Uterus (tissue), 4 donors: ENCODE data around the gene WDR45B. TPM values are rescaled to one million over a fixed set of nuclear protein-coding genes. Genes with fewer than 3 reads are reported as not detected.

Experiments used
- DNase-seq, 2 donors: peaks; one replicate each; pipeline ENCODE4 v3.0.0-alpha.2; 2019 to 2020
- H3K27ac ChIP-seq, 2 donors: fragments of 200-600 bp; sonication (generic); 1 replicate in 1 of 2; 2 replicates in 1 of 2; pipeline ENCODE4 v1.5.1; 2016 to 2018
- H3K27me3 ChIP-seq, 2 donors: fragments of 200-600 bp; sonication (generic); one replicate each; pipeline ENCODE4 v1.5.1; 2018 to 2019; ENCODE audit warnings: control low read depth in 1 of 2
- H3K36me3 ChIP-seq, 2 donors: fragments of 200-600 bp; sonication (generic); one replicate each; pipeline ENCODE4 v1.5.1; 2019; ENCODE audit warnings: control low read depth in 1 of 2
- H3K4me1 ChIP-seq, 2 donors: fragments of 200-600 bp; sonication (generic); one replicate each; pipeline ENCODE4 v1.5.1; 2018 to 2019; ENCODE audit warnings: control low read depth in 1 of 2
- H3K4me3 ChIP-seq, 2 donors: fragments of 200-600 bp; sonication (generic); 1 replicate in 1 of 2; 2 replicates in 1 of 2; pipeline ENCODE4 v1.5.1; 2018 to 2019; ENCODE audit warnings: mild to moderate bottlenecking in 1 of 2
- H3K9me3 ChIP-seq, 2 donors: fragments of 200-600 bp; sonication (generic); one replicate each; pipeline ENCODE4 v1.5.1; 2019; ENCODE audit warnings: control low read depth in 1 of 2
- POLR2A ChIP-seq, 2 donors: fragments of 450-650 bp; IDR thresholded peaks; one replicate each; pipeline ENCODE4 v1.6.1; 2016; ENCODE audit warnings: antibody characterized with exemption in 2 of 2, mild to moderate bottlenecking in 1 of 2, moderate library complexity in 1 of 2
- intact Hi-C: fragments of 100-400 bp; cut with DNase I; formaldehyde crosslinking; loops from one replicate; pipeline ENCODE4 v1.15.1; 2023; ENCODE audit warnings: low total_unique reads
- total RNA-seq, 4 donors: library from RNA; depleted of rRNA in 3 of 4; stranded (reverse); fragments of >200 nt in 3 of 4; gene quantifications; one replicate each; pipeline versions ENCODE4 v1.1.0 to v1.2.4, GENCODE V29; 2014 to 2023
- TF ChIP-seq, protein P1 (sequence below), 4 experiments: fragments of 200-600 bp in 2 of 4; fragments of 450-650 bp in 2 of 4; sonication (generic) in 2 of 4; IDR thresholded peaks; one replicate each; pipeline ENCODE4 v1.5.1; 2016 to 2019; ENCODE audit warnings: antibody characterized with exemption in 4 of 4, mild to moderate bottlenecking in 2 of 4, moderate library complexity in 1 of 4
- donor health status: DM: yes; HTN: yes; CAD: no.

WDR45B gene
- total RNA-seq, 4 donors from 2014 or later, result 56.5 to 111 (median 85.4) TPM

DNA sequence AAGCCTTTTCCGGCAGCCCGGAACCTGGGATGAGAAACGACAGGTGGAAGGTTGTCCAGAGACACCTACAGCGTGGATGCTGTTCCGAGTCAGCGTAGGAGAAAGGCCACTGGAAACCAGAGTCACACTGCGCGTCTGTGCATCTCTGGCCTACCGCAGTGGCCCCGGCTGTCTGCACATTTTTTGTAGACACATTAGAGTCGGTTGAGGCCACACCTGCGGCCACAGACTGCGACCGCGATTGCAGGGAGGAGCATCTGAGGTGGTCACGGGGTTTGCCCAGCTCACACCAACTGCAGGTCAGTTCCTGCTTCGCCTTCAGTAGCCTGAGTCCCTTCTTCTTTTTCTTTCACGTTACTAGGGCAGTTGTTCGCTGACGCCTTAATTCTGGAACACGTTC lies 52.4 kb downstream of the WDR45B start:
- Histone ChIP-seq H3K9me3 (no peaks in the 10 kb centered on the region), H3K27me3 (no peaks in the 10 kb centered on the region), H3K4me3 (no peak overlapping the region), H3K4me1 (no peaks in the 10 kb centered on the region), H3K36me3 (no peaks in the 10 kb centered on the region), H3K27ac (no peak overlapping the region)
- TF ChIP-seq POLR2A (IDR thresholded peaks at IDR 0.05), result no peak
- TF ChIP-seq, protein P1, sequence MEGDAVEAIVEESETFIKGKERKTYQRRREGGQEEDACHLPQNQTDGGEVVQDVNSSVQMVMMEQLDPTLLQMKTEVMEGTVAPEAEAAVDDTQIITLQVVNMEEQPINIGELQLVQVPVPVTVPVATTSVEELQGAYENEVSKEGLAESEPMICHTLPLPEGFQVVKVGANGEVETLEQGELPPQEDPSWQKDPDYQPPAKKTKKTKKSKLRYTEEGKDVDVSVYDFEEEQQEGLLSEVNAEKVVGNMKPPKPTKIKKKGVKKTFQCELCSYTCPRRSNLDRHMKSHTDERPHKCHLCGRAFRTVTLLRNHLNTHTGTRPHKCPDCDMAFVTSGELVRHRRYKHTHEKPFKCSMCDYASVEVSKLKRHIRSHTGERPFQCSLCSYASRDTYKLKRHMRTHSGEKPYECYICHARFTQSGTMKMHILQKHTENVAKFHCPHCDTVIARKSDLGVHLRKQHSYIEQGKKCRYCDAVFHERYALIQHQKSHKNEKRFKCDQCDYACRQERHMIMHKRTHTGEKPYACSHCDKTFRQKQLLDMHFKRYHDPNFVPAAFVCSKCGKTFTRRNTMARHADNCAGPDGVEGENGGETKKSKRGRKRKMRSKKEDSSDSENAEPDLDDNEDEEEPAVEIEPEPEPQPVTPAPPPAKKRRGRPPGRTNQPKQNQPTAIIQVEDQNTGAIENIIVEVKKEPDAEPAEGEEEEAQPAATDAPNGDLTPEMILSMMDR (IDR thresholded peaks at IDR 0.05), result no peak
- no peak for DNase-seq
- intact Hi-C loops, result no loop called here

DNA sequence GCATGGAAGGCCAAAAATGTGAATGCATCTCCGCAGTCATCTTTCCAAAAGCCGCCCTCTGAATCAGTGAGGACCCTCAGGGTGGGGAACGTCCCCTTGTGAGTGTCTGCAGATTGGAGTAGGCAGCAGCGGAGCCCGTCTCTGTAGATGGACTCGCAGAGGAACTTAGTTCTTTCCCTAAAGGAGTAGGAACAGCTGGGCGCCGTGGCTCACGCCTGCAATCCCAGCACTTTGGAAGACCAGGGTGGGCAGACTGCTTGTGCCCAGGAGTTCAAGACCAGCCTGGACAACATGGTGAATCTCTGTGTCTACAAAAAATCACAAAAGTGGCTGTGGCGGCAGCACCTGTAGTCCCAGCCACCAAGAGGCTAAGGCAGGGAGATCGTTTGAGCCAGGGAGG lies 53.7 kb downstream of the WDR45B start:
- Histone ChIP-seq H3K4me3 (no peak overlapping the region), H3K4me1 (no peaks in the 10 kb centered on the region), H3K27ac (no peak overlapping the region), H3K9me3 (no peaks in the 10 kb centered on the region), H3K36me3 (no peaks in the 10 kb centered on the region), H3K27me3 (no peaks in the 10 kb centered on the region)
- intact Hi-C loops, result no loop called here
- TF ChIP-seq POLR2A (IDR thresholded peaks at IDR 0.05), result no peak
- TF ChIP-seq, protein P1 (IDR thresholded peaks at IDR 0.05), result no peak
- DNase-seq, result no peak

DNA sequence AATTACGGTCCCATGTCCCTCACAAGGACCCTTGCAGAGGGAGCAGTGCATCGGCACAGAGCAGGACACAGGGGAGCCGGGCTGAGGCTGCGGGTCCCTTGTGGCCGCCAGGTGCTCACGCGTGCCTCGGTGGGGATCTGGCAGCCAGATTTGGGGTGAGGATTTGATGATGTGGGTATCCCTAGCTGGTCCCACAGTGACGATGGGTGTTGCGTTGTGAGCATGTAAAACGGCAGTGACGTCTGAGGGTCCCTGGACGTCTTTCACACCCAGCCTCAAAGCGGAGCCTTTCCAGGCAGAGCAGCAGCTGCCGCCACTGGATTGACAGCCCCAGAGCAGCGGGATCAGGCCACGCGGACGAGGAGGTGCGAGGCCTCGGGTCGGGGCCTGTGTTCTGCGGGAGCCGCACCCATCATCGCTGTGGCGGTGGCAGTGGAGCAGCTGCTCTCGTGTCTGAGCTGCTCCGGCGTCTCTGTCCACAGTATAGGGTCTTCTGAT lies 54.6 kb downstream of the WDR45B start:
- H3K27me3 ChIP-seq, result no peaks in the 10 kb centered on the region
- no peaks in the 10 kb centered on the region for H3K9me3 ChIP-seq
- H3K27ac ChIP-seq, result peak overlapping the region; percentile 89 to 90
- DNase-seq, result peak in 1 of 2 donors; percentile 36
- TF ChIP-seq, protein P1 (IDR thresholded peaks at IDR 0.05), result peak in 1 of 4 experiments; percentile 1
- TF ChIP-seq POLR2A (IDR thresholded peaks at IDR 0.05), result no peak
- peak overlapping the region; percentile 47 to 62 for H3K4me3 ChIP-seq
- intact Hi-C loops, result no loop called here
- no peaks in the 10 kb centered on the region for H3K4me1 ChIP-seq
- no peaks in the 10 kb centered on the region for H3K36me3 ChIP-seq

DNA sequence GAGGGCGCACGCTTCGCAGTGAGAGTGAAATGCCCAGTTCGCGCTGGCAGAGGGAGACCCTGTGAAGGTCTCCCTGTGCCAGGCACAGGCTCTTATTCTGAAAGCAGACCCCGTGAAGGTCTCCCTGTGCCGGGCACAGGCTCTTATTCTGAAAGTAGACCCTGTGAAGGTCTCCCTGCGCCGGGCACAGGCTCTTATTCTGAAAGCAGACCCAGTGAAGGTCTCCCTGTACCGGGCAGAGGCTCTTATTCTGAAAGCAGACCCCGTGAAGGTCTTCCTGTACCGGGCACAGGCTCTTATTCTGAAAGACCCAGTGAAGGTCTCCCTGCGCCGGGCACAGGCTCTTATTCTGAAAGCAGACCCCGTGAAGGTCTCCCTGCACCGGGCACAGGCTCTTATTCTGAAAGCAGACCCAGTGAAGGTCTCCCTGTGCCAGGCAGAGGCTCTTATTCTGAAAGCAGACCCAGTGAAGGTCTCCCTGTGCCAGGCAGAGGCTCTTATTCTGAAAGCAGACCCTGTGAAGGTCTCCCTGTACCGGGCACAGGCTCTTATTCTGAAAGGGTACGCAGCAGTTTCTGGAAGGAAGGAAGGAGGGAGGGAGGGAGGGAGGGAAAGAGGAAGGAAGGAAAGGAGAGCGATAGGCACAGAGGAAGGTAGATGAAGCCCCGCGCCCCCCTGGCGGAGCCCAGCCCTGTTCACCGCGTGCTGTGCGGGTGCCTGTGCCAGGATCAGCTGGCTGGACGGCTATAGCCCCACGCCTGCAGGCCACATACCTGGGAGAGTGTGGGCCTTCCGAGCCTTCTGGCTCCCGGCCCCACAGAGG lies 55.3 kb downstream of the WDR45B start:
- H3K27me3 ChIP-seq, result no peaks in the 10 kb centered on the region
- peak overlapping the region; percentile 89 to 90 for H3K27ac ChIP-seq
- H3K4me1 ChIP-seq, result no peaks in the 10 kb centered on the region
- H3K4me3 ChIP-seq, result peak overlapping the region; percentile 47 to 62
- no peaks in the 10 kb centered on the region for H3K9me3 ChIP-seq
- TF ChIP-seq, protein P1 (IDR thresholded peaks at IDR 0.05), result no peak
- no peak for TF ChIP-seq POLR2A (IDR thresholded peaks at IDR 0.05)
- H3K36me3 ChIP-seq, result no peaks in the 10 kb centered on the region
- DNase-seq, result peak; percentile 82 to 90
- intact Hi-C loops, result no loop called here

DNA sequence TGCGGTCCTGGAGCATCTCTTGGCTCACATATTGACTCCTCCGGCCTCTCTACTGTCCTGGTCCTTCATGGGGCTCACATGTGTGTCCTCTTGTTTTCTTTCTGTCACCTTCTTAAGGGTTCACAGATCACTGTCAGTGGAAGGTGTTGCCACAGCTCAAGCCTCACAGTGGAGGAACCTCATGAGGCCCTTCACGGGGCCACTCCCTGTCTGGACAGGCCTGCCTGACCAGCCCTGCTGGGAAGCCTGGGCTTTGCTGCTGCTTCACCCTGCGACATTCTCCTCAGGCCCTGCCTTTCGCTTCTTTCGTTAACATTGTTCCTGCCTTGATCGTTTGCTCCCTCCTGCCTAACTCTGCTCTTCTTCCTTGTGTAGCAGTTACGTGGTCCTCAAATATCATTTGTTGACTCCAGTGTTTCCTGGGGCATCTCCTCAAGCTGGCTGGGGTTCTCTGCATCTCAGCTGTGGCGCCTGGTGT lies 55.9 kb downstream of the WDR45B start:
- intact Hi-C loops, result no loop called here
- no peaks in the 10 kb centered on the region for H3K9me3 ChIP-seq
- TF ChIP-seq POLR2A (IDR thresholded peaks at IDR 0.05), result no peak
- TF ChIP-seq, protein P1 (IDR thresholded peaks at IDR 0.05), result no peak
- H3K27me3 ChIP-seq, result no peaks in the 10 kb centered on the region
- H3K36me3 ChIP-seq, result no peaks in the 10 kb centered on the region
- peak overlapping the region; percentile 89 to 90 for H3K27ac ChIP-seq
- H3K4me3 ChIP-seq, result peak overlapping the region in 1 of 2 donors; percentile 47
- DNase-seq, result peak in 1 of 2 donors; percentile 36
- H3K4me1 ChIP-seq, result no peaks in the 10 kb centered on the region
